T-helper 2 cell treated with Interferon-gamma antibody and Interleukin-4, amounts not matched to agents 5 μg/mL and 100 μg/mL, for 36 hours (primary cell): Measurements from ENCODE around the gene GABRB1.

Experiments
- DNase-seq: peaks from one replicate; pipeline ENCODE4 v3.0.0; 2021; ENCODE audit warnings: low spot score
- H3K27ac Mint-ChIP-seq: one replicate; pipeline ENCODE4 v1.8.0; 2021; ENCODE audit warnings: mild to moderate bottlenecking, mixed read lengths
- H3K27me3 Mint-ChIP-seq: one replicate; pipeline ENCODE4 v1.8.0; 2021; ENCODE audit warnings: low read depth, mixed read lengths
- H3K36me3 Mint-ChIP-seq: one replicate; pipeline ENCODE4 v1.8.0; 2021; ENCODE audit warnings: low read depth, mixed read lengths
- H3K4me1 Mint-ChIP-seq: one replicate; pipeline ENCODE4 v1.8.0; 2021; ENCODE audit warnings: low read depth, mixed read lengths
- H3K4me3 Mint-ChIP-seq: one replicate; pipeline ENCODE4 v1.8.0; 2022; ENCODE audit warnings: mild to moderate bottlenecking, moderate library complexity, mixed read lengths
- H3K9me3 Mint-ChIP-seq: one replicate; pipeline ENCODE4 v1.8.0; 2021; ENCODE audit warnings: mixed read lengths

Gene GABRB1

DNA sequence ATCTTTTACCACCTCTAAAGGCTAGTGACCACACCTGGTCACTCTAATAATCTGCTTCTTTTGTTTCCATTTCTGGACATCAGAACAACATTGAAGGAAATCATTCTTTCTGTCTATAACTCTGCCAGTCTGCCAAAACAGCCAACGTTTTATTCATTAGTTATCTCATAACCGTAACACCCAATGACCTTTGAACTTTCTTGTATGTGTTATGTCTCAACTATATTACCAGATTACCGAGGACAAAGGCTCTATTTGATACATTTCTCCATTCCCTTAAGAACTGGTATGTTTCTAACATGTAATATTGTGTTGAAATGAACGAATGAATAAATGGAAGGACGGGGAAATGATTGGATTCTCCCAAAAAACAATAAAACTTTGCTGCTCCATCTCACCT, 152.7 kb downstream of the GABRB1 start:
- Mint-ChIP-seq H3K4me3 (no peak overlapping the region), H3K9me3 (no peaks in the 10 kb centered on the region), H3K27ac (no peak overlapping the region), H3K27me3 (no peaks in the 10 kb centered on the region), H3K4me1 (no peaks in the 10 kb centered on the region), H3K36me3 (no peaks in the 10 kb centered on the region)
- no peak for DNase-seq

- Mint-ChIP-seq H3K27ac (no peak overlapping the region), H3K36me3 (no peaks in the 10 kb centered on the region), H3K9me3 (no peaks in the 10 kb centered on the region), H3K27me3 (no peaks in the 10 kb centered on the region), H3K4me3 (no peak overlapping the region), H3K4me1 (no peaks in the 10 kb centered on the region)
- no peak for DNase-seq
These were observed 154.4 kb downstream of the GABRB1 start for GRCh38 chr4:47185761-47186160.

GRCh38 chr4:47187608-47188007, 156.2 kb downstream of the GABRB1 start:
- DNase-seq, result no peak
- Mint-ChIP-seq H3K4me1 (no peaks in the 10 kb centered on the region), H3K4me3 (no peak overlapping the region), H3K9me3 (no peaks in the 10 kb centered on the region), H3K36me3 (no peaks in the 10 kb centered on the region), H3K27ac (no peak overlapping the region), H3K27me3 (no peaks in the 10 kb centered on the region)

DNA sequence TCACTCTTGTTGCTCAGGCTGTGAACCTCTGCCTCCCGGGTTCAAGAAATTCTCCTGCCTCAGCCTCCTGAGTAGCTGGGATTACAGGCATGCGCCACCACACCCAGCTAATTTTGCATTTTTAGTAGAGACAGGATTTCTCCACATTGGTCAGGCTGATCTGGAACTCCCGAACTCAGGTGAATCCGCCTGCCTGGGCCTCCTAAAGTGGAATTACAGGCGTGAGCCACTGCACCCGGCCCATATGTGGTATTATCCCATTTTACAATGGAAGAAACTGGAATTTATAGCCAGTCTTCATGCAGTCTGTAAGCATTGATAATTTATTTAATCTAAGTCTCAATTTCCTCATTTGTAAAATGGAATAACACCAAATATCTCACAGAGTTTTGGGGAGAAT, 161.8 kb downstream of the GABRB1 start:
- DNase-seq, result no peak
- Mint-ChIP-seq H3K9me3 (no peaks in the 10 kb centered on the region), H3K27ac (no peak overlapping the region), H3K4me1 (no peaks in the 10 kb centered on the region), H3K27me3 (no peaks in the 10 kb centered on the region), H3K4me3 (no peak overlapping the region), H3K36me3 (no peaks in the 10 kb centered on the region)

DNA sequence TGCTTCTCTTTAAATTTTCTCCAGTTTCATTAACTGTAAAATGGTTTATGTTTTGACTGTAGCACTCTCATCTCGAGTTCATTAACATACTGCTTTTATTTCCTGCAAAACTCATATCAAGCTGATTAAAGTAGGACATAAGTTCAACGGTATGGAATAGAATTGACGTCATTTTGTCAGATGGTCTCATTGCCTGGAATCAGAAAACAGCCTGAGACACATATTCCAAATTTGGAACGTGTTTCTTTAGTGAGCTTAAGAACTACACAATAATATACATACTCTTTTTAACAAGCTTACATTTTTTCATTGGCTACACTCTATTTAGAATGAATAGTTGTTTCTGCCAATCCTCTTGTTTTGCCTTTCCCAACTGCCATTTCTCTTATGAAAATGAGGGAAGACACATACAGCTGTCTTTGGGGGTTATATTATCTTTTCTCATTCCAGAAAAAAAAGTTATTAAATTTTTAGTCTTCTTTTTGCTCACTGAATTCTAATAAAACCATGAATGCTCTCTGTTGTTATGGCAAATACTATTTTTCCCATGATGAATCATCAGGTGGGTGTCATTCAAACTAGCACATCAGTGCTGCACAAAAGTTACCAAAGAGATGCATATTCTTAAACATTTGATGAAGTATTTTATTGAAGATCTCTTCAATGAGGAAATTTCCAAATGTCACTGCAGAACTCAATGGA, 162.8 kb downstream of the GABRB1 start:
- Mint-ChIP-seq H3K27me3 (no peaks in the 10 kb centered on the region), H3K27ac (no peak overlapping the region), H3K36me3 (no peaks in the 10 kb centered on the region), H3K4me3 (no peak overlapping the region), H3K9me3 (no peaks in the 10 kb centered on the region), H3K4me1 (no peaks in the 10 kb centered on the region)
- no peak for DNase-seq

DNA sequence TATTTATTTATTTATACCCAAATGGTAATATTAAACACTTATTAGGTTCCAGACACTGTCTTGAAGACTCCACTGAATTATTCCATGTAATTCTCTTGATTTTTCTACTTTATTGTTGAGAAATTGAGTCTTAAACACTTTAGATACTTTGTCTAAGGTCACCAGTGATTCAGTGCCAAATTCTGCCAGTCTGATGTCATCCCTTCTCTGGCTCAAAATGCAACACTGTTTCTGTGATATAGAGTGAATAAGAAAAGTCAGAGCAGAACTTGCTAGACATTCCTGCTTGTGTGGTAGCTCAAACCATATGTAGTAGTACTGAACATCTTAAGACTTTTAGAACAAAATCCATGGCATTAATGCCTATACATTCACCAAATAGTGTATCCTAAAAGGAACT, 164.3 kb downstream of the GABRB1 start:
- H3K36me3 Mint-ChIP-seq, result no peaks in the 10 kb centered on the region
- no peaks in the 10 kb centered on the region for H3K9me3 Mint-ChIP-seq
- no peak overlapping the region for H3K4me3 Mint-ChIP-seq
- no peaks in the 10 kb centered on the region for H3K27me3 Mint-ChIP-seq
- H3K27ac Mint-ChIP-seq, result no peak overlapping the region
- no peaks in the 10 kb centered on the region for H3K4me1 Mint-ChIP-seq
- DNase-seq, result no peak

GRCh38 chr4:47198791-47199190, 167.4 kb downstream of the GABRB1 start:
- H3K27ac Mint-ChIP-seq, result no peak overlapping the region
- no peaks in the 10 kb centered on the region for H3K4me1 Mint-ChIP-seq
- DNase-seq, result no peak
- H3K4me3 Mint-ChIP-seq, result no peak overlapping the region
- no peaks in the 10 kb centered on the region for H3K36me3 Mint-ChIP-seq
- no peaks in the 10 kb centered on the region for H3K9me3 Mint-ChIP-seq
- no peaks in the 10 kb centered on the region for H3K27me3 Mint-ChIP-seq

GRCh38 chr4:47203593-47203992, 172.2 kb downstream of the GABRB1 start:
- H3K9me3 Mint-ChIP-seq, result no peaks in the 10 kb centered on the region
- H3K36me3 Mint-ChIP-seq, result no peaks in the 10 kb centered on the region
- no peak for DNase-seq
- H3K4me1 Mint-ChIP-seq, result no peaks in the 10 kb centered on the region
- no peak overlapping the region for H3K4me3 Mint-ChIP-seq
- no peak overlapping the region for H3K27ac Mint-ChIP-seq
- no peaks in the 10 kb centered on the region for H3K27me3 Mint-ChIP-seq

DNA sequence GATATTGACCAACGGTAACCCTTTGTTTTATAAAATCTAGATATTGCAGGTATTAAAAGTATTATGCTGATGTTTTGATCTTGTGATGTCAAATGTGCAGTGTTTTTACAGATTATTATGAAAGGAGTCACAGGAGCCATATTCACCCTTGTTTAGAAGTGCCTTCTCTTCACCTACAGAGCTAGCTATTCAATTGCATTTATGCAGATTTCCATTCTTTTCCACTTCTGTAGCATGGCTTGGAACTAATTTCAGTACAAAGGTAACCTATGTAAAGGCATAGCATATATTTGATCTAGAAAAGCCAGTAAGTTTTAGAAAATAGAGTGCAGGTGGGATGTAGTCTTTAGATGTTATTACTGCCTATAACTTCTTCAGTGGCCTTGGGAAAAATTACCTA, 176.2 kb downstream of the GABRB1 start:
- no peaks in the 10 kb centered on the region for H3K27me3 Mint-ChIP-seq
- H3K4me3 Mint-ChIP-seq, result no peak overlapping the region
- H3K36me3 Mint-ChIP-seq, result no peaks in the 10 kb centered on the region
- H3K9me3 Mint-ChIP-seq, result no peaks in the 10 kb centered on the region
- no peaks in the 10 kb centered on the region for H3K4me1 Mint-ChIP-seq
- no peak overlapping the region for H3K27ac Mint-ChIP-seq
- DNase-seq, result no peak

DNA sequence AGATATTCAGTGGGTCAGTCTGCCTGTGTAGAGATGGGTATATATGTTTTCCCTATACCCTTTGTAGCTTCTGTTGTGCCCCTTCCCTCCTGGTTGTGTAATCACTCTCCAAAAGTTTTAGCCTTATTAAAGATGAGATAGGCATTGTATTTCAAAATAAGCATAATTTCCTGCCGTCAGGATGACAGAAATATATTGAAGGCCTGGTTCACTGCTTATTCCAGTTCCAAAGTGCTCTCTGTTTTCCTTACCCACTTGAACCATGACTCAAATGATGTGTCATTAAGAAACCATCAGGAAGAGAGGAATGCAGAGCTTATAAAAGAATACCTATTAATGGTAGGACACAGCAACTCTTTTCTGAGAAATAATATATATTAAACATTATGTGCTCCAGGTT, 178.5 kb downstream of the GABRB1 start:
- Mint-ChIP-seq H3K27me3 (no peaks in the 10 kb centered on the region), H3K27ac (no peak overlapping the region), H3K36me3 (no peaks in the 10 kb centered on the region), H3K9me3 (no peaks in the 10 kb centered on the region), H3K4me1 (no peaks in the 10 kb centered on the region), H3K4me3 (no peak overlapping the region)
- no peak for DNase-seq

DNA sequence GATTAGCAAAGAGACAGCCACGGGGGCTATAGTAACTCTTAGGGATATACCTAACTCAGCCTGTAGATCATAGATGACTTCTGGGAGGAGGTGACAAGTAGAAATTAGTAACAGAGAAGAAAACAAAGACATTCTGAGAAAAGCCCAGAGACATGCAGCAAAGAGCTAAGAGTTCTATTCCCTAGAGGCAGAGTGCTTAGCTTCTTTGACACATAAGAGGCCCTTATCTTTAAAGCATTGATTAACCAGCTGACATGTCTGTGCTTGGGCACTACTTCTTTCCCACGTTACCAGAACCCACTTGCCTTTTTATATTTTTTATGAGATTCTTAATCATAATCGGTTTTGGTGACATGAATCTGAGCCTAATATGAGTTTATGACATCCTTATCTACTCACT, 179.5 kb downstream of the GABRB1 start:
- no peak for DNase-seq

GRCh38 chr4:47213106-47213505, 181.7 kb downstream of the GABRB1 start:
- no peak for DNase-seq
- H3K36me3 Mint-ChIP-seq, result no peaks in the 10 kb centered on the region
- H3K4me3 Mint-ChIP-seq, result no peak overlapping the region
- H3K27me3 Mint-ChIP-seq, result no peaks in the 10 kb centered on the region
- H3K27ac Mint-ChIP-seq, result no peak overlapping the region
- H3K4me1 Mint-ChIP-seq, result no peaks in the 10 kb centered on the region
- H3K9me3 Mint-ChIP-seq, result no peaks in the 10 kb centered on the region

More for the DNA sequence above, 179.5 kb downstream of the GABRB1 start:
- H3K9me3 Mint-ChIP-seq, result no peaks in the 10 kb centered on the region
- H3K27me3 Mint-ChIP-seq, result no peaks in the 10 kb centered on the region
- no peak overlapping the region for H3K27ac Mint-ChIP-seq
- no peaks in the 10 kb centered on the region for H3K4me1 Mint-ChIP-seq
- H3K4me3 Mint-ChIP-seq, result no peak overlapping the region
- no peaks in the 10 kb centered on the region for H3K36me3 Mint-ChIP-seq

DNA sequence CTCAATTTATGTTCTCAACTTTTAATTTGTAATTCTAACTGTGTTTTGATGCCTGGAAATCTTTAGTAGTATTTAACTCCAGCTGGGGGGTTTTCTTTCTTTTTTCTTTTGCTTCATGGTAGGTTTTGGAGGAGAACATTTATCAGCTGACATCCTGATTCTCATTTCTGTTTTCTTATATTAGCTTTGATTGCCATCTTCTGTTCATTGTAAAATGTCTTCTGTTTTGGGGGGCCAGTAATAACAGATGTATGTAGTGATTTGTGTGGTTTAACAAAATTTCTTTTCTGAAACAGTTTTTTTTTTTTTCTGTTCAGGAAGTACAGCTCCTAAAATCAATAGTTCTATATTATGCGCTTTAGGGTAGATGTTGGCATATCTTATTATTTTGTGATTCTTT, 182.2 kb downstream of the GABRB1 start:
- H3K36me3 Mint-ChIP-seq, result no peaks in the 10 kb centered on the region
- no peak overlapping the region for H3K27ac Mint-ChIP-seq
- no peak for DNase-seq
- H3K4me3 Mint-ChIP-seq, result no peak overlapping the region
- H3K27me3 Mint-ChIP-seq, result no peaks in the 10 kb centered on the region
- no peaks in the 10 kb centered on the region for H3K9me3 Mint-ChIP-seq
- H3K4me1 Mint-ChIP-seq, result no peaks in the 10 kb centered on the region

DNA sequence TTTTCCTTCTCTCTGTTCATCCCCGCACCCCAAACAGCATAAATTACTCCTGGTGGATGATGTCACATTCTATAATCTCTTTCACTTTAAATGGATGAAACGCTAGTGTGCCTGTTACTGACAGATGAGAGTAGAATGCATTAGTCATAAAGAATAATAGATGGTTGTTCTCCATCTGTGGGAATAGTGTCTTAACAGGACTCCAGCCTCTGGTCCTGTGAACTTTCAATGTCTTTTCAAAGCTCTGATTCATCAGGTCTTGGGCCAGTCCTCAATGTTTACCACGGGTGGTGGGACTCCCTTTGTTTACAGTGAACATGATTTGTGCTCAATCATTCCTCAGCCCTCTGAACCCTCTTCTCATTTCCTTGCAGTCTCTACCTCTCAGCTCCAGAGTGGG, 182.6 kb downstream of the GABRB1 start:
- Mint-ChIP-seq H3K9me3 (no peaks in the 10 kb centered on the region), H3K4me3 (no peak overlapping the region), H3K27me3 (no peaks in the 10 kb centered on the region), H3K36me3 (no peaks in the 10 kb centered on the region), H3K27ac (no peak overlapping the region), H3K4me1 (no peaks in the 10 kb centered on the region)
- no peak for DNase-seq

DNA sequence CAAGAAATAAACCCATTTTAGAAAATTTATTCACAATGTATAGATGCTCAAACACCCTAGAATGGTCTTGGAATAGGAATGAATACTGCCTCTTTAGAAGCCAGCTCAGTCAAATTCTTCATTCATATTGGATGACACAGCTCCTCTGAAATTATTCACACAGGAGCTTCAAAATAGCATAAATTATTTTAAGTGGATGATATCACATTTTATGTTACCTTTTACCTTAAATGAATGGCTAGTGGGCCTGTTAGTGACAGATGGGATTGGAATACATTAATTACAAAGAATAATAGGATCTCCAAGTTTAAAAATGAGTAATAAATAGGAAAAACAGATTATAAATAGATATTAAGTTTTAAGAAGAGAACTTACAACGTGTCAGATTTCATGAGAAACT, 184.4 kb downstream of the GABRB1 start:
- no peaks in the 10 kb centered on the region for H3K9me3 Mint-ChIP-seq
- no peak overlapping the region for H3K4me3 Mint-ChIP-seq
- no peaks in the 10 kb centered on the region for H3K4me1 Mint-ChIP-seq
- no peaks in the 10 kb centered on the region for H3K36me3 Mint-ChIP-seq
- DNase-seq, result no peak
- no peak overlapping the region for H3K27ac Mint-ChIP-seq
- H3K27me3 Mint-ChIP-seq, result no peaks in the 10 kb centered on the region
